ENCODE measurements around the gene USF1. TPM values are rescaled to one million over a fixed set of nuclear protein-coding genes. Genes with fewer than 3 reads are reported as not detected.
A peak's percentile ranks its signal among the peaks of the same experiment; 100 is the strongest.

The USF1 gene
- total RNA-seq, 2 experiments from 2014 or later, result 93.5 to 99.1 TPM

- intact Hi-C loops (cut with DNase I, micrococcal nuclease), result no loop called here
- ChIA-PET POLR2A (interaction anchor here (0.8 to 2.5 kb wide), 4 partner anchors 10 to 15 kb away, joined by 3 to 22 read pairs (median 7); partner anchors contain the start of genes ARHGAP30 and USF1), CTCF (interaction anchor here (0.9 to 1.3 kb wide), 3 partner anchors 9 to 64 kb away, joined by 3 to 7 read pairs (median 5); partner anchors contain the start of genes ARHGAP30 and USF1)
- no peaks in the 10 kb centered on the region for H3K9me3 ChIP-seq (ENCODE audit: control insufficient read depth in 1 of 2, insufficient read depth in 1 of 2, low read length in 2 of 2)
- H3K36me3 ChIP-seq (ENCODE audit: insufficient read depth, low read length), result peaks cover 91% of the 10 kb centered on the region
- peaks cover 35% of the 10 kb centered on the region for H3K4me1 ChIP-seq (ENCODE audit: insufficient read depth, low read length)
- H3K4me1 Mint-ChIP-seq (ENCODE audit: low read depth), result peaks cover 27% of the 10 kb centered on the region
- no peaks in the 10 kb centered on the region for H3K27me3 ChIP-seq (ENCODE audit: control insufficient read depth in 1 of 2, insufficient read depth in 2 of 2, low read length in 2 of 2)
- H3K4me3 ChIP-seq (ENCODE audit: low read length), result no peak overlapping the region
- no peak overlapping the region for H3K4me3 Mint-ChIP-seq
- H3K27me3 Mint-ChIP-seq, result no peaks in the 10 kb centered on the region
- H3K27ac Mint-ChIP-seq, result no peak overlapping the region
- ATAC-seq (ENCODE audit: poor library complexity), result no peak
- peak; percentile 32 for TF ChIP-seq CTCF (IDR thresholded peaks at IDR 0.05)
- peaks cover 77% of the 10 kb centered on the region for H3K36me3 Mint-ChIP-seq (ENCODE audit: low read depth)
- H3K27ac ChIP-seq (ENCODE audit: low read depth in 1 of 2, low read length in 2 of 2), result peak overlapping the region in 1 of 2 donors; percentile 21
- DNase-seq, result peak in 1 of 14 experiments; percentile 33
- no peaks in the 10 kb centered on the region for H3K9me3 Mint-ChIP-seq
Measured at GRCh38 chr1:161054805-161055204, 9.0 kb upstream of the USF1 start.

GRCh38 chr1:161054232-161054631, 8.5 kb upstream of the USF1 start:
- Mint-ChIP-seq H3K36me3 (ENCODE audit: low read depth) (peaks cover 77% of the 10 kb centered on the region), H3K9me3 (no peaks in the 10 kb centered on the region), H3K4me3 (no peak overlapping the region), H3K4me1 (ENCODE audit: low read depth) (peaks cover 22% of the 10 kb centered on the region), H3K27me3 (no peaks in the 10 kb centered on the region), H3K27ac (no peak overlapping the region)
- intact Hi-C loops (cut with DNase I, micrococcal nuclease), result no loop called here
- Histone ChIP-seq H3K27me3 (ENCODE audit: control insufficient read depth in 1 of 2, insufficient read depth in 2 of 2, low read length in 2 of 2) (no peaks in the 10 kb centered on the region), H3K9me3 (ENCODE audit: control insufficient read depth in 1 of 2, insufficient read depth in 1 of 2, low read length in 2 of 2) (no peaks in the 10 kb centered on the region), H3K36me3 (ENCODE audit: insufficient read depth, low read length) (peaks cover 91% of the 10 kb centered on the region), H3K27ac (ENCODE audit: low read depth in 1 of 2, low read length in 2 of 2) (no peak overlapping the region), H3K4me3 (ENCODE audit: low read length) (no peak overlapping the region), H3K4me1 (ENCODE audit: insufficient read depth, low read length) (peaks cover 29% of the 10 kb centered on the region)
- POLR2A ChIA-PET, result interaction anchor here (0.8 to 2.5 kb wide), 4 partner anchors 9 to 16 kb away, joined by 3 to 22 read pairs (median 7); partner anchors contain the start of genes ARHGAP30 and USF1
- CTCF ChIA-PET, result interaction anchor here (0.9 to 1.3 kb wide), 2 partner anchors 9 to 17 kb away, joined by 5 to 7 read pairs; partner anchors contain the start of genes ARHGAP30 and USF1
- no peak for TF ChIP-seq CTCF (IDR thresholded peaks at IDR 0.05)
- DNase-seq (no peak), ATAC-seq (ENCODE audit: poor library complexity) (no peak)

GRCh38 chr1:161052899-161053298, 7.1 kb upstream of the USF1 start:
- Histone ChIP-seq H3K4me1 (ENCODE audit: insufficient read depth, low read length) (peaks cover 34% of the 10 kb centered on the region), H3K36me3 (ENCODE audit: insufficient read depth, low read length) (peaks cover 96% of the 10 kb centered on the region), H3K4me3 (ENCODE audit: low read length) (no peak overlapping the region), H3K9me3 (ENCODE audit: control insufficient read depth in 1 of 2, insufficient read depth in 1 of 2, low read length in 2 of 2) (no peaks in the 10 kb centered on the region), H3K27ac (ENCODE audit: low read depth in 1 of 2, low read length in 2 of 2) (no peak overlapping the region), H3K27me3 (ENCODE audit: control insufficient read depth in 1 of 2, insufficient read depth in 2 of 2, low read length in 2 of 2) (no peaks in the 10 kb centered on the region)
- TF ChIP-seq CTCF (IDR thresholded peaks at IDR 0.05), result no peak
- intact Hi-C loops (cut with DNase I, micrococcal nuclease), result no loop called here
- Mint-ChIP-seq H3K4me3 (no peak overlapping the region), H3K9me3 (no peaks in the 10 kb centered on the region), H3K4me1 (ENCODE audit: low read depth) (peaks cover 19% of the 10 kb centered on the region), H3K27me3 (no peaks in the 10 kb centered on the region), H3K27ac (peak overlapping the region; percentile 64), H3K36me3 (ENCODE audit: low read depth) (peaks cover 85% of the 10 kb centered on the region)
- ATAC-seq (ENCODE audit: poor library complexity), result no peak
- CTCF ChIA-PET, result no interaction called here
- no peak for DNase-seq
- POLR2A ChIA-PET, result interaction anchor here (0.7 kb wide), 1 partner anchor 14 kb away, joined by 3 read pairs; the partner anchor contains the start of gene TSTD1
